SK-N-SH (cell line): ENCODE measurements around the gene SYT6. TPM values are rescaled to one million over a fixed set of nuclear protein-coding genes. Genes with fewer than 3 reads are reported as not detected.

Source experiments
- CTCF ChIA-PET: fragments of 300-600, 350-600 bp; formaldehyde crosslinking; extraction: SDS; loops from one replicate; lab custom pipeline; 2021; lab: Yijun Ruan, JAX
- POLR2A ChIA-PET: fragments of 350-600 bp; sonication (Branson Sonifier 250); formaldehyde crosslinking; extraction: SDS; loops from one replicate; lab custom pipeline; 2020; ENCODE audit warnings: antibody characterized with exemption, inconsistent platforms; lab: Yijun Ruan, JAX
- DNase-seq: peaks from one replicate; pipeline ENCODE4 v3.0.0; 2012
- H2AFZ ChIP-seq: fragments of 200-600 bp; sonication (generic); 2 replicates; pipeline ENCODE4 v1.8.1; 2016; ENCODE audit warnings: antibody characterized with exemption, mild to moderate bottlenecking, low read depth
- H3F3A ChIP-seq: fragments of 200-600 bp; sonication (generic); replicated peaks from 2 replicates; pipeline ENCODE3; 2016; ENCODE audit warnings: antibody characterized with exemption, mild to moderate bottlenecking; ENCODE audit not compliant: insufficient read depth
- H3K27ac ChIP-seq, 2 experiments: fragments of 200-500 bp in 1 of 2; fragments of 200-600 bp in 1 of 2; sonication (Bioruptor generic) in 1 of 2; sonication (generic), shearing (Covaris generic) in 1 of 2; 2 replicates each; pipeline versions ENCODE4 v1.5.1 to v1.6.1; 2014 to 2016; ENCODE audit warnings: low read depth in 2 of 2, inconsistent platforms in 1 of 2, low read length in 1 of 2, mild to moderate bottlenecking in 1 of 2, mixed read lengths in 1 of 2
- H3K27me3 ChIP-seq: fragments of 200-600 bp; sonication (generic), shearing (Covaris generic); 2 replicates; pipeline ENCODE4 v1.6.1; 2016; ENCODE audit warnings: mixed run types; ENCODE audit not compliant: insufficient read depth
- H3K36me3 ChIP-seq, 2 experiments: fragments of 200-500 bp in 1 of 2; fragments of 200-600 bp in 1 of 2; sonication (Bioruptor generic) in 1 of 2; sonication (generic) in 1 of 2; replicated peaks in 1 of 2; 2 replicates each; pipeline versions ENCODE3 to v1.5.1; 2014 to 2016; ENCODE audit warnings: low read length in 1 of 2, mild to moderate bottlenecking in 1 of 2; ENCODE audit not compliant: insufficient read depth in 2 of 2, control insufficient read depth in 1 of 2
- H3K4me1 ChIP-seq, 2 experiments: fragments of 200-500 bp in 1 of 2; fragments of 200-600 bp in 1 of 2; sonication (Bioruptor generic) in 1 of 2; sonication (generic), shearing (Covaris generic) in 1 of 2; 2 replicates each; pipeline versions ENCODE4 v1.5.1 to v1.6.1; 2014 to 2016; ENCODE audit warnings: low read depth in 1 of 2, low read length in 1 of 2, mixed run types in 1 of 2; ENCODE audit not compliant: insufficient read depth in 2 of 2, control insufficient read depth in 1 of 2
- H3K4me2 ChIP-seq: fragments of 200-600 bp; sonication (generic), shearing (Covaris generic); 2 replicates; pipeline ENCODE4 v1.6.1; 2017; ENCODE audit warnings: mixed run types
- H3K4me3 ChIP-seq, 2 experiments: fragments of 200-500 bp in 1 of 2; fragments of 200-600 bp in 1 of 2; sonication (Bioruptor generic) in 1 of 2; sonication (generic), shearing (Covaris generic) in 1 of 2; 2 replicates each; pipeline versions ENCODE4 v1.5.1 to v1.8.1; 2014 to 2016; ENCODE audit warnings: low read depth in 2 of 2, inconsistent platforms in 1 of 2, low read length in 1 of 2, mild to moderate bottlenecking in 1 of 2, mixed read lengths in 1 of 2, moderate library complexity in 1 of 2
- H3K79me2 ChIP-seq: fragments of 200-600 bp; sonication (generic); 2 replicates; pipeline ENCODE4 v1.8.1; 2017; ENCODE audit warnings: mild to moderate bottlenecking; ENCODE audit not compliant: insufficient read depth
- H3K9ac ChIP-seq: fragments of 200-600 bp; sonication (generic); 2 replicates; pipeline ENCODE4 v1.6.1; 2017; ENCODE audit warnings: mixed run types
- H3K9me2 ChIP-seq: fragments of 200-600 bp; sonication (generic); 2 replicates; pipeline ENCODE4 v1.6.1; 2017; ENCODE audit warnings: mixed run types
- H3K9me3 ChIP-seq: fragments of 200-600 bp; sonication (generic); 2 replicates; pipeline ENCODE4 v1.6.1; 2017; ENCODE audit warnings: mixed run types, mild to moderate bottlenecking, moderate library complexity
- H4K20me1 ChIP-seq: fragments of 200-600 bp; sonication (generic); 2 replicates; pipeline ENCODE4 v1.6.1; 2017; ENCODE audit warnings: mild to moderate bottlenecking, mixed run types; ENCODE audit not compliant: insufficient read depth
- ELF1 ChIP-seq: IDR thresholded peaks from 2 replicates; pipeline ENCODE4 v1.4.0; 2012
- EP300 ChIP-seq, 2 experiments: IDR thresholded peaks; 2 replicates each; pipeline versions ENCODE4 v1.4.0 to v1.6.1; 2012; ENCODE audit warnings: borderline replicate concordance in 1 of 2, low read depth in 1 of 2, low read length in 1 of 2
- FOSL2 ChIP-seq: IDR thresholded peaks from 2 replicates; pipeline ENCODE4 v1.4.0; 2012; ENCODE audit warnings: low read depth, mild to moderate bottlenecking, moderate library complexity, borderline replicate concordance
- FOXM1 ChIP-seq: IDR thresholded peaks from 2 replicates; pipeline ENCODE4 v1.4.0; 2012; ENCODE audit warnings: low read depth, mild to moderate bottlenecking
- GATA2 ChIP-seq: sonication (generic); formaldehyde crosslinking; IDR thresholded peaks from 2 replicates; pipeline ENCODE4 v1.5.0; 2020; ENCODE audit warnings: mild to moderate bottlenecking, missing genetic modification reagents
- IRF3 ChIP-seq: fragments of 150-350 bp; IDR thresholded peaks from 2 replicates; pipeline ENCODE4 v1.6.1; 2016; ENCODE audit warnings: mild to moderate bottlenecking, low read depth, low read length
- JUND ChIP-seq: IDR thresholded peaks from 2 replicates; pipeline ENCODE4 v1.4.0; 2012
- MEF2A ChIP-seq: IDR thresholded peaks from 2 replicates; pipeline ENCODE4 v1.4.0; 2012; ENCODE audit warnings: low read depth, borderline replicate concordance
- MXI1 ChIP-seq: IDR thresholded peaks from 2 replicates; pipeline ENCODE4 v1.6.1; 2012; ENCODE audit warnings: mild to moderate bottlenecking, low read depth, low read length, improper control_type of control experiment
- NFIC ChIP-seq: IDR thresholded peaks from 2 replicates; pipeline ENCODE4 v1.4.0; 2012; ENCODE audit warnings: borderline replicate concordance
- RCOR1 ChIP-seq: fragments of 150-350 bp; IDR thresholded peaks from 2 replicates; pipeline ENCODE4 v1.6.1; 2017; ENCODE audit warnings: antibody characterized with exemption, low read length
- TAF1 ChIP-seq: IDR thresholded peaks from 2 replicates; pipeline ENCODE4 v1.6.1; 2012; ENCODE audit warnings: low read depth, mild to moderate bottlenecking, low read length, moderate library complexity, borderline replicate concordance
- USF1 ChIP-seq: IDR thresholded peaks from 2 replicates; pipeline ENCODE4 v1.4.0; 2012; ENCODE audit warnings: low read depth, borderline replicate concordance
- YY1 ChIP-seq: IDR thresholded peaks from 2 replicates; pipeline ENCODE4 v1.4.0; 2012; ENCODE audit warnings: low read depth, mild to moderate bottlenecking
- WGBS: methylation state at CpG from one replicate; pipeline ENCODE4 v1.1.6; 2017; ENCODE audit warnings: low lambda C conversion rate; 5-methylcytosine and 5-hydroxymethylcytosine counted together
- polyA plus RNA-seq, 3 experiments: library from polyadenylated mRNA; depleted of rRNA; stranded (reverse); fragments of >200 nt; gene quantifications; 2 replicates each; pipeline ENCODE4 v1.2.3, GENCODE V29; 2012

The SYT6 gene
- polyA plus RNA-seq, 1 of the 3 experiments (the other 2 are of a cell fraction): not detected

GRCh38 chr1:114114185-114115094, 39.2 kb downstream of the SYT6 start (continued):
- TF ChIP-seq EP300 (IDR thresholded peaks at IDR 0.05; ENCODE audit: borderline replicate concordance in 1 of 2, low read depth in 1 of 2, low read length in 1 of 2) (no peak), FOSL2 (no peak), FOXM1 (no peak), TAF1 (no peak), YY1 (no peak), ELF1 (no peak)

GRCh38 chr1:114113411-114114184, 40.1 kb downstream of the SYT6 start:
- no peaks in the 10 kb centered on the region for H3K9me3 ChIP-seq
- H3K4me2 ChIP-seq: no peak overlapping the region
- DNase-seq: no peak
- H4K20me1 ChIP-seq: no peaks in the 10 kb centered on the region
- H3K4me1 ChIP-seq: peaks cover 9 to 13% of the 10 kb centered on the region in 2 experiments; a peak in 2 of 4 replicates
- H3K27me3 ChIP-seq: no peaks in the 10 kb centered on the region; the same call in 1 of the 2 replicates
- CTCF ChIA-PET: interaction anchor here (1.4 kb wide), 1 partner anchor 9 kb away, joined by 3 read pairs; no protein-coding TSS in a partner anchor
- TF ChIP-seq JUND (no peak), MEF2A (no peak), IRF3 (no peak), MXI1 (no peak), NFIC (no peak), RCOR1 (no peak)
- TF ChIP-seq, all 33 proteins: peak for 0
- Histone ChIP-seq H2AFZ (no peak overlapping the region), H3K79me2 (no peaks in the 10 kb centered on the region), H3K27ac (no peak overlapping the region), H3K9me2 (no peaks in the 10 kb centered on the region), H3K4me3 (no peak overlapping the region), H3K36me3 (no peaks in the 10 kb centered on the region), H3F3A (no peaks in the 10 kb centered on the region), H3K9ac (no peak overlapping the region)
- WGBS: 45% methylated on average over 10 of the region's 10 CpGs
- POLR2A ChIA-PET: no interaction called here

- no peak for DNase-seq
- no peaks in the 10 kb centered on the region for H3F3A ChIP-seq
- no peaks in the 10 kb centered on the region for H3K79me2 ChIP-seq
- no peaks in the 10 kb centered on the region for H3K27me3 ChIP-seq
- TF ChIP-seq USF1 (no peak), RCOR1 (no peak), EP300 (IDR thresholded peaks at IDR 0.05; ENCODE audit: borderline replicate concordance in 1 of 2, low read depth in 1 of 2, low read length in 1 of 2) (no peak), GATA2 (no peak)
- no peaks in the 10 kb centered on the region for H3K9me3 ChIP-seq
- no peak overlapping the region for H3K4me3 ChIP-seq
- no peak overlapping the region for H3K4me2 ChIP-seq
- no peak overlapping the region for H2AFZ ChIP-seq
- 69% methylated on average over 2 of the region's 4 CpGs for WGBS
- H3K4me1 ChIP-seq: peaks cover under 1 to 13% of the 10 kb centered on the region in 2 experiments; a peak in 2 of 4 replicates
- H4K20me1 ChIP-seq: no peaks in the 10 kb centered on the region
- no peak overlapping the region for H3K27ac ChIP-seq
- ChIA-PET POLR2A (no interaction called here), CTCF (interaction anchor here (1.4 kb wide), 1 partner anchor 9 kb away, joined by 3 read pairs; no protein-coding TSS in a partner anchor)
- no peak overlapping the region for H3K9ac ChIP-seq
- no peaks in the 10 kb centered on the region for H3K36me3 ChIP-seq
- no peaks in the 10 kb centered on the region for H3K9me2 ChIP-seq
Observed at GRCh38 chr1:114112775-114113174, 40.9 kb downstream of the SYT6 start.
